Parathyroid adenoma (tissue), 2 donors: Measurements from ENCODE around the gene TIMM44.

Source experiments
- H2AFZ ChIP-seq: fragments of 300-600 bp; sonication (generic); one replicate; pipeline ENCODE4 v1.7.0; 2017; ENCODE audit warnings: antibody characterized with exemption, mild to moderate bottlenecking
- H3K27ac ChIP-seq: fragments of 300-600 bp; sonication (generic); one replicate; pipeline ENCODE4 v1.7.0; 2017
- H3K27me3 ChIP-seq: fragments of 300-600 bp; sonication (generic); one replicate; pipeline ENCODE4 v1.7.0; 2017; ENCODE audit warnings: low read length; ENCODE audit not compliant: control insufficient read depth, insufficient read depth
- H3K36me3 ChIP-seq: fragments of 300-600 bp; sonication (generic); one replicate; pipeline ENCODE4 v1.7.0; 2017; ENCODE audit warnings: low read length; ENCODE audit not compliant: control insufficient read depth, insufficient read depth
- H3K4me1 ChIP-seq: fragments of 300-600 bp; sonication (generic); one replicate; pipeline ENCODE4 v1.7.0; 2017; ENCODE audit warnings: control low read depth
- H3K4me2 ChIP-seq: fragments of 300-600 bp; sonication (generic); one replicate; pipeline ENCODE4 v1.7.0; 2017; ENCODE audit warnings: low read length
- H3K4me3 ChIP-seq: fragments of 300-600 bp; sonication (generic); one replicate; pipeline ENCODE4 v1.7.0; 2017; ENCODE audit warnings: low read depth, low read length
- H3K79me2 ChIP-seq: fragments of 300-600 bp; sonication (generic); one replicate; pipeline ENCODE4 v1.7.0; 2017; ENCODE audit warnings: control low read depth
- H3K9ac ChIP-seq: fragments of 300-600 bp; sonication (generic); one replicate; pipeline ENCODE4 v1.7.0; 2017; ENCODE audit warnings: mild to moderate bottlenecking
- H3K9me3 ChIP-seq: fragments of 300-600 bp; sonication (generic); one replicate; pipeline ENCODE4 v1.7.0; 2017; ENCODE audit warnings: low read length; ENCODE audit not compliant: control insufficient read depth
- TF ChIP-seq, protein P1 (sequence below): fragments of 300-600 bp; sonication (generic); IDR thresholded peaks from one replicate; pipeline ENCODE4 v1.7.0; 2017; ENCODE audit warnings: antibody characterized with exemption, mild to moderate bottlenecking
- donor health status: primary hyperparathyroidism.

Gene TIMM44

DNA sequence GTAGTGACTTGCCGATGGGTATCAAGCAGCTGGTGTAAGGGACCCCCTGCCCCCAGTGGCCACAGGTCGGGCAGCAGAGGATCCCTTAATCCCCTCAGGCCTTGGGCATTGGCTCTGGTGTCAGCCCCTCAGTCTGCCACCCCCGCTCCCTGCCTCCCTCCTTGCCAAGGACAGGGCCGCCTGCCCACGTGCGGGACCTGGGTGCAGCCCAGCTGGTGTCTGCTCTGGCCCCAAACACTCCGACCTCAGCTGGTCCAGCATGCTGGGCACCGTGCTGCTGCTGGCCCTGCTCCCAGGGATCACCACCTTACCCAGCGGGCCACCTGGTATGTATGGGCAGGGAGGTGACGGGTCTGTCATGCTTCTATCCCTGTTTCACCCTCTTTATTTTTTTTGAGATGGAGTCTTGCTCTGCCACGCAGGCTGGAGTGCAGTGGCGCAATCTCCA lies 28.8 kb downstream of the TIMM44 start, which contains the start of gene TGFBR3L:
TSS of gene TGFBR3L (plus strand) at position 233 of the 448 bp plus-strand sequence.
- no peaks in the 10 kb centered on the region for H3K27me3 ChIP-seq
- H3K9me3 ChIP-seq: no peaks in the 10 kb centered on the region
- H3K27ac ChIP-seq: no peak within 1 kb of the TSS
- H3K4me3 ChIP-seq: no peak within 1 kb of the TSS
- H3K36me3 ChIP-seq: no peaks in the 10 kb centered on the region
- H2AFZ ChIP-seq: no peak within 1 kb of the TSS
- H3K4me2 ChIP-seq: no peak within 1 kb of the TSS
- no peaks in the 10 kb centered on the region for H3K4me1 ChIP-seq
- no peak within 1 kb of the TSS for H3K9ac ChIP-seq
- TF ChIP-seq, protein P1, sequence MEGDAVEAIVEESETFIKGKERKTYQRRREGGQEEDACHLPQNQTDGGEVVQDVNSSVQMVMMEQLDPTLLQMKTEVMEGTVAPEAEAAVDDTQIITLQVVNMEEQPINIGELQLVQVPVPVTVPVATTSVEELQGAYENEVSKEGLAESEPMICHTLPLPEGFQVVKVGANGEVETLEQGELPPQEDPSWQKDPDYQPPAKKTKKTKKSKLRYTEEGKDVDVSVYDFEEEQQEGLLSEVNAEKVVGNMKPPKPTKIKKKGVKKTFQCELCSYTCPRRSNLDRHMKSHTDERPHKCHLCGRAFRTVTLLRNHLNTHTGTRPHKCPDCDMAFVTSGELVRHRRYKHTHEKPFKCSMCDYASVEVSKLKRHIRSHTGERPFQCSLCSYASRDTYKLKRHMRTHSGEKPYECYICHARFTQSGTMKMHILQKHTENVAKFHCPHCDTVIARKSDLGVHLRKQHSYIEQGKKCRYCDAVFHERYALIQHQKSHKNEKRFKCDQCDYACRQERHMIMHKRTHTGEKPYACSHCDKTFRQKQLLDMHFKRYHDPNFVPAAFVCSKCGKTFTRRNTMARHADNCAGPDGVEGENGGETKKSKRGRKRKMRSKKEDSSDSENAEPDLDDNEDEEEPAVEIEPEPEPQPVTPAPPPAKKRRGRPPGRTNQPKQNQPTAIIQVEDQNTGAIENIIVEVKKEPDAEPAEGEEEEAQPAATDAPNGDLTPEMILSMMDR: no peak
- H3K79me2 ChIP-seq: no peaks in the 10 kb centered on the region

GRCh38 chr19:7914099-7914498 lies 29.4 kb downstream of the TIMM44 start:
- Histone ChIP-seq H2AFZ (no peak overlapping the region), H3K4me2 (no peak overlapping the region), H3K4me3 (no peak overlapping the region), H3K9ac (no peak overlapping the region), H3K79me2 (peaks cover 2% of the 10 kb centered on the region), H3K9me3 (no peaks in the 10 kb centered on the region), H3K27ac (no peak overlapping the region), H3K27me3 (no peaks in the 10 kb centered on the region), H3K36me3 (no peaks in the 10 kb centered on the region), H3K4me1 (no peaks in the 10 kb centered on the region)
- TF ChIP-seq, protein P1: no peak

DNA sequence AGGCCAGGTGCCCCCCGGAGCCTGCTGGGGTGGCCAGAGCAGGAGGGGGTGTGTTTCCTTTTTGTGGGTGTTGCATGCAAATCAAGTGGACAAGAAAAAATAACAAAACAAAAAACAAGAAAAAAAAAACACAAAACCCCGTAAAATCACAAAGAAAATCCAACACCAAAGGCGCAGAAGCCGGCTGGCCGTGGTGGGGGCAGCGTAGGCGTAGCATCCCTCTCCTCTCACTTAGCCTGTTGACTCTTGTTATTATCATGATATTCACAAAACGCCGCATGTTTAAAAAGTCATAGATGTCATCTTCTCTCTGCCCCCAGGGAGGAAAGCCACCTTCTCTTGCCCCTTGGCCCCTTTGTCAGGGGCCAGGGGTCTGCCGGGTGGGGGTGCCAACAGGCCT lies 29.8 kb downstream of the TIMM44 start:
- Histone ChIP-seq H3K4me3 (no peak overlapping the region), H3K9me3 (no peaks in the 10 kb centered on the region), H3K9ac (no peak overlapping the region), H3K36me3 (no peaks in the 10 kb centered on the region), H2AFZ (no peak overlapping the region), H3K79me2 (peaks cover 2% of the 10 kb centered on the region), H3K27ac (no peak overlapping the region), H3K4me1 (no peaks in the 10 kb centered on the region), H3K4me2 (no peak overlapping the region), H3K27me3 (no peaks in the 10 kb centered on the region)
- TF ChIP-seq, protein P1: no peak

DNA sequence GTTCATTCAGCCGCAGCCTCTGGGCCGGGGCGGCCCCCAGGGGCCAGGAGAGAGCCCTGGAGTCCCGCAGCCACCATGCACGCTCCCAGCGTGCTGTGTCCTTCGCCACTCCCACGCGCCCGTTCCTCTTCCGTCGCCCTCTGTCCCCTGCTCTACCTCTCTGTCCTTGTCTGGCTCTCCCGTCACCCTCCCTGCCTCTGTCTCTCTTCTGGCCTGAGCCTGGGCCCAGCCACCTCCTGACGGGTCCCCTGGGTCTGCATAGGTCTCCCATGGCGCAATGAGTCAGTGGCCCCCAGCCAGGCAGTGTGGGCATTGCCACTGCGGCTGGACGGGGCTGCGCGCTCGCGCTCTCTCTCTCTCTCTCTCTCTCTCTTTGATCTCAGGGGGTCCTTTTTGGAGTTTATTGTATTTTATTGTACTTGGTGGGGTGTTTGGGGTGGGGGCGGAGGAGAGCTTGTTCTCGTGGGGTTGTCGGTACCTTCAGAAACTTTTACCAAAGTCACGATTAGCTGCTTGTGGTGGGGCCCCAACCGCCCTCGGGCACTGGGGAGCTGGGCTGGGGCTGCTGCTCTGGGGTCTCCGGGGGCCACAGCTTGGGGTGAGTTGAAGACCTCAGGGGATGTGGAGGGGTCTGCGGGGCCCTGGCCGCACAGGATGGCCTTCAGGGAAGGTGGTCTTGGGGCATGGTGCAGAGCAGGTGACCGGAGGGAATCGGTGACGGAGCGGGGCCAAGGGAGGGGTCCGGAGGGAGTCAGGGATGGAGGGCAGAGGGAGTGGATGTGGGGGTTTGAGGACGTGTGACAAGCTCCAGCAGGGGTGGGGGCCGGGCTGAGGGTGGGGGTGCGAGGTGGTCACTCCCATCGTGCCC lies 30.5 kb downstream of the TIMM44 start:
- H3K36me3 ChIP-seq: no peaks in the 10 kb centered on the region
- H3K27me3 ChIP-seq: no peaks in the 10 kb centered on the region
- no peaks in the 10 kb centered on the region for H3K9me3 ChIP-seq
- H3K79me2 ChIP-seq: peaks cover 2% of the 10 kb centered on the region
- TF ChIP-seq, protein P1: no peak
- no peak overlapping the region for H3K4me3 ChIP-seq
- no peak overlapping the region for H2AFZ ChIP-seq
- H3K27ac ChIP-seq: no peak overlapping the region
- H3K4me1 ChIP-seq: no peaks in the 10 kb centered on the region
- H3K9ac ChIP-seq: no peak overlapping the region
- no peak overlapping the region for H3K4me2 ChIP-seq
